ENCODE measurements around the gene GADL1.

GADL1 gene

GRCh38 chr3:30733209-30733608, 161.3 kb downstream of the GADL1 start:
- no peak for TF ChIP-seq CTCF (conservative IDR thresholded peaks at IDR 0.05; ENCODE audit: low read depth, low read length)
- H3K4me3 ChIP-seq (ENCODE audit: low read length): no peak overlapping the region
- DNase-seq (ENCODE audit: low read depth): no peak

- no peak for DNase-seq (ENCODE audit: low read depth)
- no peak overlapping the region for H3K4me3 ChIP-seq (ENCODE audit: low read length)
- TF ChIP-seq CTCF (conservative IDR thresholded peaks at IDR 0.05; ENCODE audit: low read depth, low read length): no peak
Measured at GRCh38 chr3:30730967-30731366, 163.5 kb downstream of the GADL1 start.

GRCh38 chr3:30729936-30730335, 164.5 kb downstream of the GADL1 start:
- no peak for TF ChIP-seq CTCF (conservative IDR thresholded peaks at IDR 0.05; ENCODE audit: low read depth, low read length)
- no peak overlapping the region for H3K4me3 ChIP-seq (ENCODE audit: low read length)
- DNase-seq (ENCODE audit: low read depth): no peak

GRCh38 chr3:30729512-30729911, 164.9 kb downstream of the GADL1 start:
- H3K4me3 ChIP-seq (ENCODE audit: low read length): no peak overlapping the region
- no peak for DNase-seq (ENCODE audit: low read depth)
- no peak for TF ChIP-seq CTCF (conservative IDR thresholded peaks at IDR 0.05; ENCODE audit: low read depth, low read length)

- DNase-seq (ENCODE audit: low read depth): no peak
- no peak overlapping the region for H3K4me3 ChIP-seq (ENCODE audit: low read length)
- no peak for TF ChIP-seq CTCF (conservative IDR thresholded peaks at IDR 0.05; ENCODE audit: low read depth, low read length)
Measured at GRCh38 chr3:30728143-30728542, 166.3 kb downstream of the GADL1 start.

- no peak overlapping the region for H3K4me3 ChIP-seq (ENCODE audit: low read length)
- no peak for DNase-seq (ENCODE audit: low read depth)
- no peak for TF ChIP-seq CTCF (conservative IDR thresholded peaks at IDR 0.05; ENCODE audit: low read depth, low read length)
Measured at GRCh38 chr3:30724863-30725262, 169.6 kb downstream of the GADL1 start.

- DNase-seq (ENCODE audit: low read depth): no peak
- TF ChIP-seq CTCF (conservative IDR thresholded peaks at IDR 0.05; ENCODE audit: low read depth, low read length): no peak
- H3K4me3 ChIP-seq (ENCODE audit: low read length): no peak overlapping the region
Measured at GRCh38 chr3:30723211-30723610, 171.2 kb downstream of the GADL1 start.
